Hepatocyte (in vitro differentiated cells): ENCODE data around the gene LRRC47. TPM values are rescaled to one million over a fixed set of nuclear protein-coding genes. Genes with fewer than 3 reads are reported as not detected.

ENCODE experiments used
- DNase-seq: peaks from one replicate; pipeline ENCODE4 v3.0.0-alpha.2; 2016; ENCODE audit warnings: low spot score
- H2AFZ ChIP-seq: fragments of 200-600 bp; sonication (generic); 2 replicates; pipeline ENCODE4 v1.6.0; 2016; ENCODE audit warnings: antibody characterized with exemption, mild to moderate bottlenecking
- H3K27ac ChIP-seq: fragments of 200-600 bp; sonication (generic); 2 replicates; pipeline ENCODE4 v1.5.1; 2016; ENCODE audit warnings: mild to moderate bottlenecking
- H3K27me3 ChIP-seq: fragments of 200-600 bp; sonication (generic); 2 replicates; pipeline ENCODE4 v1.6.1; 2016
- H3K36me3 ChIP-seq: fragments of 200-600 bp; sonication (generic); replicated peaks from 2 replicates; pipeline ENCODE4 v1.5.1; 2016; ENCODE audit warnings: low read depth; ENCODE audit not compliant: insufficient read depth
- H3K4me1 ChIP-seq: fragments of 200-600 bp; sonication (generic); 2 replicates; pipeline ENCODE4 v1.5.1; 2016; ENCODE audit warnings: mild to moderate bottlenecking, moderate library complexity; ENCODE audit not compliant: insufficient read depth
- H3K4me2 ChIP-seq: fragments of 200-600 bp; sonication (generic); 2 replicates; pipeline ENCODE4 v1.6.0; 2016
- H3K4me3 ChIP-seq: fragments of 200-600 bp; sonication (generic); 2 replicates; pipeline ENCODE4 v1.5.1; 2016; ENCODE audit warnings: mild to moderate bottlenecking
- H3K79me2 ChIP-seq: fragments of 200-600 bp; sonication (generic); 2 replicates; pipeline ENCODE4 v1.6.0; 2017; ENCODE audit warnings: mild to moderate bottlenecking
- H3K9me2 ChIP-seq: fragments of 200-600 bp; sonication (generic); replicated peaks from 2 replicates; pipeline ENCODE4 v1.6.0; 2017; ENCODE audit warnings: mild to moderate bottlenecking; ENCODE audit not compliant: insufficient read depth
- H3K9me3 ChIP-seq: fragments of 200-600 bp; sonication (generic); 2 replicates; pipeline ENCODE4 v1.5.1; 2016; ENCODE audit warnings: low read depth, mild to moderate bottlenecking
- H4K20me1 ChIP-seq: fragments of 200-600 bp; sonication (generic); 2 replicates; pipeline ENCODE4 v1.6.0; 2016; ENCODE audit warnings: mild to moderate bottlenecking; ENCODE audit not compliant: insufficient read depth, poor library complexity, severe bottlenecking
- CTCF ChIP-seq: fragments of 200-600 bp; sonication (generic); IDR thresholded peaks from 2 replicates; pipeline ENCODE4 v1.5.1; 2016; ENCODE audit warnings: antibody characterized with exemption, mild to moderate bottlenecking; ENCODE audit not compliant: poor library complexity
- EZH2 ChIP-seq: fragments of 200-600 bp; sonication (generic); IDR thresholded peaks from 2 replicates; pipeline ENCODE4 v1.6.1; 2016; ENCODE audit warnings: antibody characterized with exemption, mild to moderate bottlenecking, borderline replicate concordance
- EZH2phosphoT487 ChIP-seq: fragments of 200-600 bp; sonication (generic); IDR thresholded peaks from one replicate; pipeline ENCODE4 v1.6.1; 2018; ENCODE audit warnings: antibody characterized with exemption, mild to moderate bottlenecking, low read depth, moderate library complexity; ENCODE audit not compliant: unreplicated experiment, severe bottlenecking
- WGBS: methylation state at CpG from one replicate; pipeline ENCODE4 v1.1.6; 2016; ENCODE audit warnings: low lambda C conversion rate; ENCODE audit errors: missing lambda C conversion rate; 5-methylcytosine and 5-hydroxymethylcytosine counted together
- polyA plus RNA-seq: library from polyadenylated mRNA; unstranded; fragments of >200 nt; fragmentation: Nextera tagmentation; extraction: Ambion mirVana; gene quantifications from 2 replicates; pipeline ENCODE4 v1.2.1, GENCODE V29; 2016
- total RNA-seq: library from RNA; depleted of rRNA; stranded (reverse); fragments of >200 nt; gene quantifications from 2 replicates; pipeline ENCODE4 v1.2.3, GENCODE V29; 2014

Gene LRRC47
- total and polyA plus RNA-seq, 2 experiments from 2014 or later: 36.2 to 38.8 TPM

GRCh38 chr1:3742439-3743298 lies 53.6 kb downstream of the LRRC47 start:
- H3K9me2 ChIP-seq: no peaks in the 10 kb centered on the region
- H3K27me3 ChIP-seq: no peaks in the 10 kb centered on the region
- H3K4me1 ChIP-seq: no peaks in the 10 kb centered on the region
- H3K4me3 ChIP-seq: no peak overlapping the region
- H3K4me2 ChIP-seq: no peak overlapping the region
- no peaks in the 10 kb centered on the region for H3K9me3 ChIP-seq
- no peak for DNase-seq
- H4K20me1 ChIP-seq: no peaks in the 10 kb centered on the region
- no peaks in the 10 kb centered on the region for H3K36me3 ChIP-seq
- no peak overlapping the region for H3K27ac ChIP-seq
- H3K79me2 ChIP-seq: peaks cover 19% of the 10 kb centered on the region
- 90% methylated on average over 23 of the region's 24 CpGs for WGBS
- TF ChIP-seq EZH2phosphoT487: no peak
- no peak for TF ChIP-seq CTCF
- no peak for TF ChIP-seq EZH2
- no peak overlapping the region for H2AFZ ChIP-seq

GRCh38 chr1:3741566-3742438 lies 54.5 kb downstream of the LRRC47 start:
- 98% methylated on average over 22 of the region's 22 CpGs for WGBS
- DNase-seq: no peak
- no peak for TF ChIP-seq EZH2
- no peak for TF ChIP-seq EZH2phosphoT487
- no peak for TF ChIP-seq CTCF

GRCh38 chr1:3740752-3741151 lies 55.5 kb downstream of the LRRC47 start:
- WGBS: 97% methylated on average over 13 of the region's 13 CpGs
- H2AFZ ChIP-seq: no peak overlapping the region
- no peak for DNase-seq
- no peaks in the 10 kb centered on the region for H3K9me2 ChIP-seq
- H3K4me2 ChIP-seq: no peak overlapping the region
- H3K27me3 ChIP-seq: no peaks in the 10 kb centered on the region
- H3K4me3 ChIP-seq: no peak overlapping the region
- TF ChIP-seq CTCF: no peak
- TF ChIP-seq EZH2phosphoT487: no peak
- no peak for TF ChIP-seq EZH2
- no peaks in the 10 kb centered on the region for H3K4me1 ChIP-seq
- peaks cover 10% of the 10 kb centered on the region for H3K79me2 ChIP-seq
- H3K36me3 ChIP-seq: no peaks in the 10 kb centered on the region
- no peaks in the 10 kb centered on the region for H4K20me1 ChIP-seq
- H3K9me3 ChIP-seq: no peaks in the 10 kb centered on the region
- no peak overlapping the region for H3K27ac ChIP-seq

More at GRCh38 chr1:3741566-3742438, 54.5 kb downstream of the LRRC47 start:
- H3K4me3 ChIP-seq: no peak overlapping the region
- no peak overlapping the region for H3K27ac ChIP-seq
- H3K9me3 ChIP-seq: no peaks in the 10 kb centered on the region
- H3K79me2 ChIP-seq: peaks cover 19% of the 10 kb centered on the region
- H3K4me2 ChIP-seq: no peak overlapping the region
- H3K36me3 ChIP-seq: no peaks in the 10 kb centered on the region
- no peaks in the 10 kb centered on the region for H4K20me1 ChIP-seq
- no peak overlapping the region for H2AFZ ChIP-seq
- H3K9me2 ChIP-seq: no peaks in the 10 kb centered on the region
- no peaks in the 10 kb centered on the region for H3K27me3 ChIP-seq
- no peaks in the 10 kb centered on the region for H3K4me1 ChIP-seq
